ENCODE results near the gene GJA4.

GJA4 gene

GRCh38 chr1:34792868-34793727 lies at the start of gene GJA4:
Gene GJA4, plus strand, starts transcription at chr1:34792999. Its CDS starts 1,215 bp downstream, at chr1:34794214.
- DNase-seq (ENCODE audit: low spot score) = no peak

- no peak for DNase-seq (ENCODE audit: low spot score)
These were observed 49.0 kb upstream of the GJA4 start for GRCh38 chr1:34743775-34744174.

- no peak for DNase-seq (ENCODE audit: low spot score)
These were observed 47.9 kb upstream of the GJA4 start for GRCh38 chr1:34744851-34745250.

GRCh38 chr1:34745666-34746065 lies 47.1 kb upstream of the GJA4 start:
- DNase-seq (ENCODE audit: low spot score) = no peak

- no peak for DNase-seq (ENCODE audit: low spot score)
These were observed 46.7 kb upstream of the GJA4 start for GRCh38 chr1:34746101-34746500.

GRCh38 chr1:34746785-34747637 lies 45.8 kb upstream of the GJA4 start:
- no peak for DNase-seq (ENCODE audit: low spot score)

GRCh38 chr1:34747638-34747941 lies 45.2 kb upstream of the GJA4 start:
- DNase-seq (ENCODE audit: low spot score) = no peak

- DNase-seq (ENCODE audit: low spot score) = no peak
These were observed 42.8 kb upstream of the GJA4 start for GRCh38 chr1:34749992-34750391.

- DNase-seq (ENCODE audit: low spot score) = no peak
These were observed 42.2 kb upstream of the GJA4 start for GRCh38 chr1:34750610-34751009.

GRCh38 chr1:34753163-34753562 lies 39.6 kb upstream of the GJA4 start:
- no peak for DNase-seq (ENCODE audit: low spot score)

GRCh38 chr1:34754964-34755637 lies 37.7 kb upstream of the GJA4 start, which contains the start of gene GJB5:
Gene GJB5, plus strand, starts transcription at chr1:34755047. Its CDS starts 2,284 bp downstream, at chr1:34757331.
- no peak for DNase-seq (ENCODE audit: low spot score)

GRCh38 chr1:34755961-34756360 lies 36.8 kb upstream of the GJA4 start:
- DNase-seq (ENCODE audit: low spot score) = no peak

GRCh38 chr1:34757386-34757785 lies 35.4 kb upstream of the GJA4 start:
- no peak for DNase-seq (ENCODE audit: low spot score)

GRCh38 chr1:34758751-34759150 lies 34.0 kb upstream of the GJA4 start:
- DNase-seq (ENCODE audit: low spot score) = no peak

GRCh38 chr1:34759503-34760357 lies 33.1 kb upstream of the GJA4 start, which contains the start of gene GJB4:
Gene GJB4, plus strand, starts transcription at chr1:34759740. Its CDS starts 1,515 bp downstream, at chr1:34761255.
- DNase-seq (ENCODE audit: low spot score) = no peak

- DNase-seq (ENCODE audit: low spot score) = no peak
These were observed 31.5 kb upstream of the GJA4 start for GRCh38 chr1:34761176-34761761.

- no peak for DNase-seq (ENCODE audit: low spot score)
These were observed 31.0 kb upstream of the GJA4 start for GRCh38 chr1:34761776-34762307.

- no peak for DNase-seq (ENCODE audit: low spot score)
These were observed 30.2 kb upstream of the GJA4 start for GRCh38 chr1:34762474-34763141.

GRCh38 chr1:34763142-34763781 lies 29.5 kb upstream of the GJA4 start:
- DNase-seq (ENCODE audit: low spot score) = no peak

- no peak for DNase-seq (ENCODE audit: low spot score)
These were observed 23.9 kb upstream of the GJA4 start for GRCh38 chr1:34768856-34769255.

Measured in globus pallidus (tissue), 1 donor.